Retinal pigment epithelial cell (primary cell): Measurements from ENCODE around the gene KLF5.

Experiments used
- DNase-seq: peaks from one replicate; pipeline ENCODE4 v3.0.0-alpha.2; 2010; ENCODE audit warnings: low read depth
- H3K4me3 ChIP-seq: 2 replicates; pipeline ENCODE4 v1.5.1; 2011; ENCODE audit warnings: mild to moderate bottlenecking, low read length, control low read depth, moderate library complexity
- TF ChIP-seq, protein P1 (sequence below): conservative IDR thresholded peaks from 2 replicates; pipeline ENCODE4 v1.5.1; 2011; ENCODE audit warnings: low read depth, low read length, control low read depth, inconsistent platforms

The KLF5 gene

GRCh38 chr13:73082895-73083294, 24.1 kb downstream of the KLF5 start:
- no peak for DNase-seq
- TF ChIP-seq, protein P1, sequence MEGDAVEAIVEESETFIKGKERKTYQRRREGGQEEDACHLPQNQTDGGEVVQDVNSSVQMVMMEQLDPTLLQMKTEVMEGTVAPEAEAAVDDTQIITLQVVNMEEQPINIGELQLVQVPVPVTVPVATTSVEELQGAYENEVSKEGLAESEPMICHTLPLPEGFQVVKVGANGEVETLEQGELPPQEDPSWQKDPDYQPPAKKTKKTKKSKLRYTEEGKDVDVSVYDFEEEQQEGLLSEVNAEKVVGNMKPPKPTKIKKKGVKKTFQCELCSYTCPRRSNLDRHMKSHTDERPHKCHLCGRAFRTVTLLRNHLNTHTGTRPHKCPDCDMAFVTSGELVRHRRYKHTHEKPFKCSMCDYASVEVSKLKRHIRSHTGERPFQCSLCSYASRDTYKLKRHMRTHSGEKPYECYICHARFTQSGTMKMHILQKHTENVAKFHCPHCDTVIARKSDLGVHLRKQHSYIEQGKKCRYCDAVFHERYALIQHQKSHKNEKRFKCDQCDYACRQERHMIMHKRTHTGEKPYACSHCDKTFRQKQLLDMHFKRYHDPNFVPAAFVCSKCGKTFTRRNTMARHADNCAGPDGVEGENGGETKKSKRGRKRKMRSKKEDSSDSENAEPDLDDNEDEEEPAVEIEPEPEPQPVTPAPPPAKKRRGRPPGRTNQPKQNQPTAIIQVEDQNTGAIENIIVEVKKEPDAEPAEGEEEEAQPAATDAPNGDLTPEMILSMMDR, result no peak
- no peak overlapping the region for H3K4me3 ChIP-seq

GRCh38 chr13:73088332-73088935, 29.6 kb downstream of the KLF5 start:
- H3K4me3 ChIP-seq, result no peak overlapping the region
- TF ChIP-seq, protein P1, result no peak
- DNase-seq, result no peak

DNA sequence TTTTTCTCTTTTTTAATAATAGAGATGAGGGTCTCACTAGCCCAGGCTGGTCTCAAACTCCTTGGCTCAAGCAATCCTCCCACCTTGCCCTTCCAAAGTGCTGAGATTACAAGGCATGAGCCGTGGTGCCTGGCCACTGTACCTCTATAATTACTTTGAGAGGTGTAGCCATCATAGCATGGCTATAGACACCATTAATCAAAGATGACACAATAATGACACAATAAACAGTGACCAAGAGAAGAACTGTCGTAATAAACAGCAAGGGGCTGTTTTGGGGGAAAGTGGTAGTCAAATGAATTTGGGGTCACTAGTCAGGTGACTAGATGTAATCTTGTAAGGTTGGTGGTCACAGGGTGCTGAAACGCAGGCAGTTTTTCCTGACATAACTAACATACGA, 30.4 kb downstream of the KLF5 start:
- DNase-seq, result no peak
- TF ChIP-seq, protein P1, result no peak
- H3K4me3 ChIP-seq, result no peak overlapping the region

GRCh38 chr13:73090116-73090822, 31.5 kb downstream of the KLF5 start:
- TF ChIP-seq, protein P1, result no peak
- DNase-seq, result peak; percentile 58
- H3K4me3 ChIP-seq, result no peak overlapping the region

- DNase-seq, result no peak
- TF ChIP-seq, protein P1, result no peak
- H3K4me3 ChIP-seq, result no peak overlapping the region
Measured at GRCh38 chr13:73090823-73091187, 32.0 kb downstream of the KLF5 start.

GRCh38 chr13:73092829-73093228, 34.0 kb downstream of the KLF5 start:
- TF ChIP-seq, protein P1, result no peak
- no peak for DNase-seq
- no peak overlapping the region for H3K4me3 ChIP-seq

GRCh38 chr13:73096173-73096572, 37.4 kb downstream of the KLF5 start:
- no peak overlapping the region for H3K4me3 ChIP-seq
- TF ChIP-seq, protein P1, result no peak
- DNase-seq, result no peak
